Measurements from ENCODE around the gene EMC9.

DNA sequence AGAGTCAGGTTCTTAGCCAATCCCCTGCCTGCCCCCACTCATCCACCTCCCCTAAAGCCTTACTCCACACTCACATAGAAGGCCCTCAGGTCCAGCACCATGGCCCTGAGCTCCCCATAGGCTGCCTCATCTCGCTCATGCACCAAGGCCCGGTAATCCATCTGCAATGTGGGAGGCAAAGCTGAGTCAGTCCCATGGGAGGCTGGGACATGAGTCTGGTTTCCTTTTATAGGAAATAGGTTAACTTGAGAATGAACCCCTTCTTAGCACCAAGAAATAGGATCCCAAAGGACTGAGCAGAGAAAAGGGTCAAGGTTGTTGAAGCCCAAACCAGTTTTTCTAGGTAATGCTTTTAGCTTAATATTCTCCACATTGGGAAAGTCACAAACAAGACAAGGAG, 2.1 kb upstream of the EMC9 start:
- TF ChIP-seq, protein P1, sequence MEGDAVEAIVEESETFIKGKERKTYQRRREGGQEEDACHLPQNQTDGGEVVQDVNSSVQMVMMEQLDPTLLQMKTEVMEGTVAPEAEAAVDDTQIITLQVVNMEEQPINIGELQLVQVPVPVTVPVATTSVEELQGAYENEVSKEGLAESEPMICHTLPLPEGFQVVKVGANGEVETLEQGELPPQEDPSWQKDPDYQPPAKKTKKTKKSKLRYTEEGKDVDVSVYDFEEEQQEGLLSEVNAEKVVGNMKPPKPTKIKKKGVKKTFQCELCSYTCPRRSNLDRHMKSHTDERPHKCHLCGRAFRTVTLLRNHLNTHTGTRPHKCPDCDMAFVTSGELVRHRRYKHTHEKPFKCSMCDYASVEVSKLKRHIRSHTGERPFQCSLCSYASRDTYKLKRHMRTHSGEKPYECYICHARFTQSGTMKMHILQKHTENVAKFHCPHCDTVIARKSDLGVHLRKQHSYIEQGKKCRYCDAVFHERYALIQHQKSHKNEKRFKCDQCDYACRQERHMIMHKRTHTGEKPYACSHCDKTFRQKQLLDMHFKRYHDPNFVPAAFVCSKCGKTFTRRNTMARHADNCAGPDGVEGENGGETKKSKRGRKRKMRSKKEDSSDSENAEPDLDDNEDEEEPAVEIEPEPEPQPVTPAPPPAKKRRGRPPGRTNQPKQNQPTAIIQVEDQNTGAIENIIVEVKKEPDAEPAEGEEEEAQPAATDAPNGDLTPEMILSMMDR (IDR thresholded peaks at IDR 0.05) = no peak
- no peak for TF ChIP-seq POLR2A (IDR thresholded peaks at IDR 0.05)

All from adrenal gland (tissue), 5 donors.